Breast epithelium (tissue), 3 donors: ENCODE results near the gene CRNN.

Source experiments
- CTCF ChIP-seq, 3 donors: fragments of 450-650 bp; IDR thresholded peaks; one replicate each; pipeline ENCODE4 v1.5.1; 2016 to 2017; ENCODE audit warnings: antibody characterized with exemption in 3 of 3, mild to moderate bottlenecking in 3 of 3, moderate library complexity in 3 of 3
- POLR2A ChIP-seq: fragments of 450-650 bp; IDR thresholded peaks from one replicate; pipeline ENCODE4 v1.6.1; 2016; ENCODE audit warnings: antibody characterized with exemption, mild to moderate bottlenecking, moderate library complexity

GRCh38 chr1:152380932-152381331, 33.1 kb downstream of the CRNN start:
- TF ChIP-seq CTCF (IDR thresholded peaks at IDR 0.05): no peak
- TF ChIP-seq POLR2A: no peak
